Measurements from ENCODE around the gene FHIP2A.

Gene FHIP2A

GRCh38 chr10:114779803-114780576 is 41.6 kb upstream of the FHIP2A start (continued):
- TF ChIP-seq ZNF830 (tag by site-specific recombination; IDR thresholded peaks at IDR 0.05; ENCODE audit: low read depth) (no peak), ZNF394 (tag by site-specific recombination; IDR thresholded peaks at IDR 0.05; ENCODE audit: borderline replicate concordance) (no peak), ZNF280C (tag by site-specific recombination; IDR thresholded peaks at IDR 0.05) (no peak), ZNF610 (tag by site-specific recombination; IDR thresholded peaks at IDR 0.05; ENCODE audit: borderline replicate concordance) (no peak), SETDB1 (IDR thresholded peaks at IDR 0.05; ENCODE audit: insufficient read length, low read length) (no peak), ZNF2 (tag by site-specific recombination; IDR thresholded peaks at IDR 0.05) (peak; percentile 63; the same call in 1 of the 2 replicates), ZNF10 (tag by site-specific recombination; IDR thresholded peaks at IDR 0.05) (peak; percentile 30; the same call in 1 of the 2 replicates), ZNF169 (tag by site-specific recombination; IDR thresholded peaks at IDR 0.05) (no peak), SP3 (tag by site-specific recombination; IDR thresholded peaks at IDR 0.05) (no peak), ZNF324 (tag by site-specific recombination; IDR thresholded peaks at IDR 0.05) (no peak), ZNF558 (tag by site-specific recombination; IDR thresholded peaks at IDR 0.05) (peak; percentile 39; the same call in 1 of the 2 replicates), ZNF426 (tag by site-specific recombination; IDR thresholded peaks at IDR 0.05) (no peak), KLF10 (tag by site-specific recombination; IDR thresholded peaks at IDR 0.05) (peak; percentile 90), ZBTB26 (tag by site-specific recombination; optimal IDR thresholded peaks at IDR 0.05) (no peak), ZNF132 (tag by site-specific recombination; IDR thresholded peaks at IDR 0.05; ENCODE audit: borderline replicate concordance) (no peak), BCL11B (tag by site-specific recombination; IDR thresholded peaks at IDR 0.05; ENCODE audit: low read depth) (no peak), TCF7L2 (IDR thresholded peaks at IDR 0.05; ENCODE audit: borderline replicate concordance, low read depth, low read length) (no peak), YY2 (tag by site-specific recombination; IDR thresholded peaks at IDR 0.05) (no peak), ZBTB20 (tag by site-specific recombination; IDR thresholded peaks at IDR 0.05) (no peak), ZIC2 (tag by site-specific recombination; IDR thresholded peaks at IDR 0.05) (no peak), ZNF837 (tag by site-specific recombination; IDR thresholded peaks at IDR 0.05) (no peak), ZNF292 (tag by site-specific recombination; IDR thresholded peaks at IDR 0.05; ENCODE audit: borderline replicate concordance, low read depth) (no peak)
- TF ChIP-seq, protein P1, sequence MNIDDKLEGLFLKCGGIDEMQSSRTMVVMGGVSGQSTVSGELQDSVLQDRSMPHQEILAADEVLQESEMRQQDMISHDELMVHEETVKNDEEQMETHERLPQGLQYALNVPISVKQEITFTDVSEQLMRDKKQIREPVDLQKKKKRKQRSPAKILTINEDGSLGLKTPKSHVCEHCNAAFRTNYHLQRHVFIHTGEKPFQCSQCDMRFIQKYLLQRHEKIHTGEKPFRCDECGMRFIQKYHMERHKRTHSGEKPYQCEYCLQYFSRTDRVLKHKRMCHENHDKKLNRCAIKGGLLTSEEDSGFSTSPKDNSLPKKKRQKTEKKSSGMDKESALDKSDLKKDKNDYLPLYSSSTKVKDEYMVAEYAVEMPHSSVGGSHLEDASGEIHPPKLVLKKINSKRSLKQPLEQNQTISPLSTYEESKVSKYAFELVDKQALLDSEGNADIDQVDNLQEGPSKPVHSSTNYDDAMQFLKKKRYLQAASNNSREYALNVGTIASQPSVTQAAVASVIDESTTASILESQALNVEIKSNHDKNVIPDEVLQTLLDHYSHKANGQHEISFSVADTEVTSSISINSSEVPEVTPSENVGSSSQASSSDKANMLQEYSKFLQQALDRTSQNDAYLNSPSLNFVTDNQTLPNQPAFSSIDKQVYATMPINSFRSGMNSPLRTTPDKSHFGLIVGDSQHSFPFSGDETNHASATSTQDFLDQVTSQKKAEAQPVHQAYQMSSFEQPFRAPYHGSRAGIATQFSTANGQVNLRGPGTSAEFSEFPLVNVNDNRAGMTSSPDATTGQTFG (tag by site-specific recombination; IDR thresholded peaks at IDR 0.05; ENCODE audit: borderline replicate concordance): no peak
- TF ChIP-seq, protein P2, sequence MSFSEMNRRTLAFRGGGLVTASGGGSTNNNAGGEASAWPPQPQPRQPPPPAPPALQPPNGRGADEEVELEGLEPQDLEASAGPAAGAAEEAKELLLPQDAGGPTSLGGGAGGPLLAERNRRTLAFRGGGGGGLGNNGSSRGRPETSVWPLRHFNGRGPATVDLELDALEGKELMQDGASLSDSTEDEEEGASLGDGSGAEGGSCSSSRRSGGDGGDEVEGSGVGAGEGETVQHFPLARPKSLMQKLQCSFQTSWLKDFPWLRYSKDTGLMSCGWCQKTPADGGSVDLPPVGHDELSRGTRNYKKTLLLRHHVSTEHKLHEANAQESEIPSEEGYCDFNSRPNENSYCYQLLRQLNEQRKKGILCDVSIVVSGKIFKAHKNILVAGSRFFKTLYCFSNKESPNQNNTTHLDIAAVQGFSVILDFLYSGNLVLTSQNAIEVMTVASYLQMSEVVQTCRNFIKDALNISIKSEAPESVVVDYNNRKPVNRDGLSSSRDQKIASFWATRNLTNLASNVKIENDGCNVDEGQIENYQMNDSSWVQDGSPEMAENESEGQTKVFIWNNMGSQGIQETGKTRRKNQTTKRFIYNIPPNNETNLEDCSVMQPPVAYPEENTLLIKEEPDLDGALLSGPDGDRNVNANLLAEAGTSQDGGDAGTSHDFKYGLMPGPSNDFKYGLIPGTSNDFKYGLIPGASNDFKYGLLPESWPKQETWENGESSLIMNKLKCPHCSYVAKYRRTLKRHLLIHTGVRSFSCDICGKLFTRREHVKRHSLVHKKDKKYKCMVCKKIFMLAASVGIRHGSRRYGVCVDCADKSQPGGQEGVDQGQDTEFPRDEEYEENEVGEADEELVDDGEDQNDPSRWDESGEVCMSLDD (tag by site-specific recombination; IDR thresholded peaks at IDR 0.05): no peak
- TF ChIP-seq, protein P3, sequence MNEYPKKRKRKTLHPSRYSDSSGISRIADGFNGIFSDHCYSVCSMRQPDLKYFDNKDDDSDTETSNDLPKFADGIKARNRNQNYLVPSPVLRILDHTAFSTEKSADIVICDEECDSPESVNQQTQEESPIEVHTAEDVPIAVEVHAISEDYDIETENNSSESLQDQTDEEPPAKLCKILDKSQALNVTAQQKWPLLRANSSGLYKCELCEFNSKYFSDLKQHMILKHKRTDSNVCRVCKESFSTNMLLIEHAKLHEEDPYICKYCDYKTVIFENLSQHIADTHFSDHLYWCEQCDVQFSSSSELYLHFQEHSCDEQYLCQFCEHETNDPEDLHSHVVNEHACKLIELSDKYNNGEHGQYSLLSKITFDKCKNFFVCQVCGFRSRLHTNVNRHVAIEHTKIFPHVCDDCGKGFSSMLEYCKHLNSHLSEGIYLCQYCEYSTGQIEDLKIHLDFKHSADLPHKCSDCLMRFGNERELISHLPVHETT (tag by site-specific recombination; IDR thresholded peaks at IDR 0.05): 0 out of 2 replicates have a peak, but pooled peaks have one; percentile 37
- TF ChIP-seq, protein P4, sequence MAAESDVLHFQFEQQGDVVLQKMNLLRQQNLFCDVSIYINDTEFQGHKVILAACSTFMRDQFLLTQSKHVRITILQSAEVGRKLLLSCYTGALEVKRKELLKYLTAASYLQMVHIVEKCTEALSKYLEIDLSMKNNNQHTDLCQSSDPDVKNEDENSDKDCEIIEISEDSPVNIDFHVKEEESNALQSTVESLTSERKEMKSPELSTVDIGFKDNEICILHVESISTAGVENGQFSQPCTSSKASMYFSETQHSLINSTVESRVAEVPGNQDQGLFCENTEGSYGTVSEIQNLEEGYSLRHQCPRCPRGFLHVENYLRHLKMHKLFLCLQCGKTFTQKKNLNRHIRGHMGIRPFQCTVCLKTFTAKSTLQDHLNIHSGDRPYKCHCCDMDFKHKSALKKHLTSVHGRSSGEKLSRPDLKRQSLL (tag by site-specific recombination; IDR thresholded peaks at IDR 0.05): no peak
- TF ChIP-seq, protein P5, sequence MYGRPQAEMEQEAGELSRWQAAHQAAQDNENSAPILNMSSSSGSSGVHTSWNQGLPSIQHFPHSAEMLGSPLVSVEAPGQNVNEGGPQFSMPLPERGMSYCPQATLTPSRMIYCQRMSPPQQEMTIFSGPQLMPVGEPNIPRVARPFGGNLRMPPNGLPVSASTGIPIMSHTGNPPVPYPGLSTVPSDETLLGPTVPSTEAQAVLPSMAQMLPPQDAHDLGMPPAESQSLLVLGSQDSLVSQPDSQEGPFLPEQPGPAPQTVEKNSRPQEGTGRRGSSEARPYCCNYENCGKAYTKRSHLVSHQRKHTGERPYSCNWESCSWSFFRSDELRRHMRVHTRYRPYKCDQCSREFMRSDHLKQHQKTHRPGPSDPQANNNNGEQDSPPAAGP (tag by site-specific recombination; IDR thresholded peaks at IDR 0.05): peak; percentile 51; the same call in 1 of the 2 replicates

All from HEK293 (cell line).